K562 (cell line): ENCODE measurements around the gene TEAD3. TPM values are rescaled to one million over a fixed set of nuclear protein-coding genes. Genes with fewer than 3 reads are reported as not detected.

Experiments
- ETS2 ChIP-seq: IDR thresholded peaks from 2 replicates; pipeline ENCODE4 v1.6.1; 2016; ENCODE audit warnings: borderline replicate concordance, missing genetic modification characterization, mild to moderate bottlenecking, moderate library complexity, missing compliant biosample characterization; ENCODE audit not compliant: poor library complexity, severe bottlenecking
- KAT2B ChIP-seq: IDR thresholded peaks from one replicate; pipeline ENCODE4 v1.6.1; 2012; ENCODE audit warnings: low read depth, mild to moderate bottlenecking, control low read depth, inconsistent platforms, low read length, moderate library complexity
- KLF16 ChIP-seq: IDR thresholded peaks from 2 replicates; pipeline ENCODE4 v1.6.1; 2016; ENCODE audit warnings: antibody characterized with exemption
- MCM7 ChIP-seq, 2 experiments: fragments of 450-650 bp; IDR thresholded peaks; 2 replicates each; pipeline ENCODE4 v1.6.1; 2016 to 2018
- MEIS2 ChIP-seq: fragments of 450-650 bp; IDR thresholded peaks from 2 replicates; pipeline ENCODE4 v1.6.1; 2014; ENCODE audit warnings: mild to moderate bottlenecking; ENCODE audit not compliant: partially characterized antibody
- NONO ChIP-seq, 2 experiments: fragments of 200-400 bp in 1 of 2; fragments of 450-650 bp in 1 of 2; formaldehyde crosslinking in 1 of 2; IDR thresholded peaks; 2 replicates each; pipeline ENCODE4 v1.6.1; 2017; ENCODE audit warnings: low read depth in 2 of 2, mild to moderate bottlenecking in 2 of 2, moderate library complexity in 2 of 2, low read length in 1 of 2
- SIRT6 ChIP-seq: IDR thresholded peaks from one replicate; pipeline ENCODE4 v1.6.1; 2012; ENCODE audit warnings: low read depth, mild to moderate bottlenecking, control low read depth, inconsistent platforms, low read length, moderate library complexity
- SREBF1 ChIP-seq: fragments of 150-350 bp; IDR thresholded peaks from 2 replicates; pipeline ENCODE4 v1.6.1; 2014; ENCODE audit warnings: antibody characterized with exemption, low read depth, low read length, borderline replicate concordance
- ZNF12 ChIP-seq: sonication (generic); formaldehyde crosslinking; IDR thresholded peaks from 2 replicates; pipeline ENCODE4 v1.4.0; 2020; ENCODE audit warnings: mild to moderate bottlenecking, missing genetic modification reagents
- ZNF143 ChIP-seq: sonication (generic); formaldehyde crosslinking; IDR thresholded peaks from 2 replicates; pipeline ENCODE4 v1.9.0; 2022; ENCODE audit warnings: mild to moderate bottlenecking, missing genetic modification reagents
- ZNF146 ChIP-seq: IDR thresholded peaks from one replicate; pipeline ENCODE4 v1.6.1; 2018; ENCODE audit warnings: missing compliant biosample characterization; ENCODE audit not compliant: unreplicated experiment
- ZNF232 ChIP-seq: sonication (generic); formaldehyde crosslinking; IDR thresholded peaks from 2 replicates; pipeline ENCODE4 v1.8.0; 2022; ENCODE audit warnings: mild to moderate bottlenecking, missing genetic modification reagents
- ZNF586 ChIP-seq: fragments of 450-650 bp; formaldehyde crosslinking; conservative IDR thresholded peaks from 2 replicates; pipeline ENCODE4 v1.4.0; 2020; ENCODE audit warnings: mild to moderate bottlenecking, moderate library complexity
- ZNF696 ChIP-seq: fragments of 250-450 bp; sonication (Bioruptor Pico); conservative IDR thresholded peaks from 2 replicates; pipeline ENCODE4 v1.4.0; 2020; ENCODE audit warnings: mild to moderate bottlenecking, moderate library complexity
- ZNF785 ChIP-seq: fragments of 250-450 bp; sonication (Bioruptor Pico); IDR thresholded peaks from 2 replicates; pipeline ENCODE4 v1.4.0; 2020; ENCODE audit warnings: mild to moderate bottlenecking
- polyA plus RNA-seq, 8 experiments: library from polyadenylated mRNA; depleted of rRNA in 4 of 8; stranded (reverse) in 5 of 8; unstranded in 3 of 8; fragments of >200 nt; fragmentation: Nextera tagmentation in 2 of 8; fragmentation: Illumina TruSeq in 1 of 8; extraction: Ambion mirVana in 2 of 8; extraction: Trizol in 1 of 8; gene quantifications; 2 replicates each; pipeline versions ENCODE4 v1.2.1 to v1.2.3, GENCODE V29; 2011 to 2014; ENCODE audit warnings: inconsistent platforms in 1 of 8, missing spikeins in 1 of 8
- total RNA-seq, 7 experiments: library from RNA; depleted of rRNA in 6 of 7; stranded (reverse); fragments of >200 nt in 6 of 7; fragmentation: Illumina TruSeq in 2 of 7; extraction: Trizol in 2 of 7; gene quantifications; 2 replicates each; pipeline versions ENCODE4 v1.2.1 to v1.2.3, GENCODE V29; 2011 to 2021; ENCODE audit warnings: low replicate concordance in 1 of 7
- TF ChIP-seq, protein P1 (sequence below): fragments of 450-650 bp; formaldehyde crosslinking; IDR thresholded peaks from 2 replicates; pipeline ENCODE4 v1.4.0; 2022; ENCODE audit warnings: missing genetic modification characterization
- TF ChIP-seq, protein P2 (sequence below): fragments of 450-650 bp; IDR thresholded peaks from 2 replicates; pipeline ENCODE4 v1.6.1; 2016; ENCODE audit warnings: borderline replicate concordance
- TF ChIP-seq, protein P3 (sequence below): fragments of 450-650 bp; formaldehyde crosslinking; IDR thresholded peaks from 2 replicates; pipeline ENCODE4 v1.4.0; 2022; ENCODE audit warnings: mild to moderate bottlenecking, moderate library complexity
- TF ChIP-seq, protein P4 (sequence below): sonication (generic); formaldehyde crosslinking; IDR thresholded peaks from 2 replicates; pipeline ENCODE4 v1.8.0; 2022; ENCODE audit warnings: mild to moderate bottlenecking, missing genetic modification reagents

Gene TEAD3
- total and polyA plus RNA-seq, 9 of the 15 experiments (the other 6 are each of a cell fraction or from before 2014, with no cell fraction given): 0.63 to 13.2 (median 3.3) TPM

DNA sequence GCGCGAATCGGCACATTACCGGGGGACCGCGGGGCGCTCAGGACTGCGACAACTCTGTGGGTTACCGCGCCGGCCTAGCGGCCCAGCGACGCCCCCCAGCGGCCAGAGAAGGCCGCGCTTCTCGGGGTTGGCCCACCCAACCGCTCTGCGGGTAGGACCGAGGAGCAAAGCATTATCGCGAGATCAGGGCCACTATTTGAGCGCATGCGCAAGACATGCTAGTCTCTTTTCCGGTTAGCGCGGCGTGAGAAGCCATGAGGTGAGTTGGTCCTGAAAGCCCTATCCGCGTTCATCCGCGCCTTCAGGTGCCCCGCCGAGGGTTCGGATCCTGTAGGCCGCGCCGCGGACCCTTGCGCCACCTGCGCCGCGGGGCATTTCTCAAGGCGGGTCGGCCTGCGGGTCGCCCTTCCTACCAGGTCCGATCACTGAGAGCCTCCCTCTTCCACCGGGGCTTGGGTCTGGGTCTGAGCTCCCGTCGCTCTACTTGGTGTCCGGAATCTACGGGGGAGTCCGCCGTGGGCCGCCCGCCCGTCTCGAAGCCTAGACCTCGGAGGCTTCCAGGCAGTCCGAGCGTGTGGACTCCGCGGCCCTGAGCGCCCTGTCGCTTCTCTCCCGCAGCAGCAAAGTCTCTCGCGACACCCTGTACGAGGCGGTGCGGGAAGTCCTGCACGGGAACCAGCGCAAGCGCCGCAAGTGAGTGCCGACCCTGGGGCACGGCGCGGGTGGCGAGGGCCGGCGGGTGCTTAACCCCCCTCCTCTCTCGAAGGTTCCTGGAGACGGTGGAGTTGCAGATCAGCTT is 28.5 kb downstream of the TEAD3 start, which contains the start of gene RPL10A (continued):
- TF ChIP-seq ZNF143 (CRISPR knock-in tag): 0 out of 2 replicates have a peak, but pooled peaks have one; percentile 15
- TF ChIP-seq ZNF785 (CRISPR knock-in tag): no peak
- TF ChIP-seq ZNF232 (CRISPR knock-in tag): 0 out of 2 replicates have a peak, but pooled peaks have one; percentile 73
- no peak; the same call in 1 of the 2 replicates for TF ChIP-seq ZNF586 (CRISPR knock-in tag)
- TF ChIP-seq MCM7 (IDR thresholded peaks at IDR 0.05): no peak
- peak; percentile 68 for TF ChIP-seq MEIS2
- TF ChIP-seq NONO (IDR thresholded peaks at IDR 0.05; ENCODE audit: low read depth in 2 of 2, low read length in 1 of 2): peak; percentile 68 to 85
- TF ChIP-seq, protein P1, sequence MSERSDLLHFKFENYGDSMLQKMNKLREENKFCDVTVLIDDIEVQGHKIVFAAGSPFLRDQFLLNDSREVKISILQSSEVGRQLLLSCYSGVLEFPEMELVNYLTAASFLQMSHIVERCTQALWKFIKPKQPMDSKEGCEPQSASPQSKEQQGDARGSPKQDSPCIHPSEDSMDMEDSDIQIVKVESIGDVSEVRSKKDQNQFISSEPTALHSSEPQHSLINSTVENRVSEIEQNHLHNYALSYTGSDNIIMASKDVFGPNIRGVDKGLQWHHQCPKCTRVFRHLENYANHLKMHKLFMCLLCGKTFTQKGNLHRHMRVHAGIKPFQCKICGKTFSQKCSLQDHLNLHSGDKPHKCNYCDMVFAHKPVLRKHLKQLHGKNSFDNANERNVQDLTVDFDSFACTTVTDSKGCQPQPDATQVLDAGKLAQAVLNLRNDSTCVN: peak; percentile 11; the same call in 1 of the 2 replicates
- peak; percentile 88 for TF ChIP-seq ZNF12 (CRISPR knock-in tag)
- no peak for TF ChIP-seq KAT2B
- TF ChIP-seq SIRT6: peak; percentile 94
- no peak for TF ChIP-seq ETS2
- TF ChIP-seq, protein P2, sequence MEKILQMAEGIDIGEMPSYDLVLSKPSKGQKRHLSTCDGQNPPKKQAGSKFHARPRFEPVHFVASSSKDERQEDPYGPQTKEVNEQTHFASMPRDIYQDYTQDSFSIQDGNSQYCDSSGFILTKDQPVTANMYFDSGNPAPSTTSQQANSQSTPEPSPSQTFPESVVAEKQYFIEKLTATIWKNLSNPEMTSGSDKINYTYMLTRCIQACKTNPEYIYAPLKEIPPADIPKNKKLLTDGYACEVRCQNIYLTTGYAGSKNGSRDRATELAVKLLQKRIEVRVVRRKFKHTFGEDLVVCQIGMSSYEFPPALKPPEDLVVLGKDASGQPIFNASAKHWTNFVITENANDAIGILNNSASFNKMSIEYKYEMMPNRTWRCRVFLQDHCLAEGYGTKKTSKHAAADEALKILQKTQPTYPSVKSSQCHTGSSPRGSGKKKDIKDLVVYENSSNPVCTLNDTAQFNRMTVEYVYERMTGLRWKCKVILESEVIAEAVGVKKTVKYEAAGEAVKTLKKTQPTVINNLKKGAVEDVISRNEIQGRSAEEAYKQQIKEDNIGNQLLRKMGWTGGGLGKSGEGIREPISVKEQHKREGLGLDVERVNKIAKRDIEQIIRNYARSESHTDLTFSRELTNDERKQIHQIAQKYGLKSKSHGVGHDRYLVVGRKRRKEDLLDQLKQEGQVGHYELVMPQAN: peak; percentile 96
- TF ChIP-seq ZNF696 (CRISPR knock-in tag): no peak; the same call in 1 of the 2 replicates
- TF ChIP-seq KLF16: peak; percentile 57; the same call in 1 of the 2 replicates
- TF ChIP-seq, protein P3, sequence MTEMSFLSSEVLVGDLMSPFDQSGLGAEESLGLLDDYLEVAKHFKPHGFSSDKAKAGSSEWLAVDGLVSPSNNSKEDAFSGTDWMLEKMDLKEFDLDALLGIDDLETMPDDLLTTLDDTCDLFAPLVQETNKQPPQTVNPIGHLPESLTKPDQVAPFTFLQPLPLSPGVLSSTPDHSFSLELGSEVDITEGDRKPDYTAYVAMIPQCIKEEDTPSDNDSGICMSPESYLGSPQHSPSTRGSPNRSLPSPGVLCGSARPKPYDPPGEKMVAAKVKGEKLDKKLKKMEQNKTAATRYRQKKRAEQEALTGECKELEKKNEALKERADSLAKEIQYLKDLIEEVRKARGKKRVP (CRISPR knock-in tag): no peak
- no peak for TF ChIP-seq SREBF1
- TF ChIP-seq, protein P4, sequence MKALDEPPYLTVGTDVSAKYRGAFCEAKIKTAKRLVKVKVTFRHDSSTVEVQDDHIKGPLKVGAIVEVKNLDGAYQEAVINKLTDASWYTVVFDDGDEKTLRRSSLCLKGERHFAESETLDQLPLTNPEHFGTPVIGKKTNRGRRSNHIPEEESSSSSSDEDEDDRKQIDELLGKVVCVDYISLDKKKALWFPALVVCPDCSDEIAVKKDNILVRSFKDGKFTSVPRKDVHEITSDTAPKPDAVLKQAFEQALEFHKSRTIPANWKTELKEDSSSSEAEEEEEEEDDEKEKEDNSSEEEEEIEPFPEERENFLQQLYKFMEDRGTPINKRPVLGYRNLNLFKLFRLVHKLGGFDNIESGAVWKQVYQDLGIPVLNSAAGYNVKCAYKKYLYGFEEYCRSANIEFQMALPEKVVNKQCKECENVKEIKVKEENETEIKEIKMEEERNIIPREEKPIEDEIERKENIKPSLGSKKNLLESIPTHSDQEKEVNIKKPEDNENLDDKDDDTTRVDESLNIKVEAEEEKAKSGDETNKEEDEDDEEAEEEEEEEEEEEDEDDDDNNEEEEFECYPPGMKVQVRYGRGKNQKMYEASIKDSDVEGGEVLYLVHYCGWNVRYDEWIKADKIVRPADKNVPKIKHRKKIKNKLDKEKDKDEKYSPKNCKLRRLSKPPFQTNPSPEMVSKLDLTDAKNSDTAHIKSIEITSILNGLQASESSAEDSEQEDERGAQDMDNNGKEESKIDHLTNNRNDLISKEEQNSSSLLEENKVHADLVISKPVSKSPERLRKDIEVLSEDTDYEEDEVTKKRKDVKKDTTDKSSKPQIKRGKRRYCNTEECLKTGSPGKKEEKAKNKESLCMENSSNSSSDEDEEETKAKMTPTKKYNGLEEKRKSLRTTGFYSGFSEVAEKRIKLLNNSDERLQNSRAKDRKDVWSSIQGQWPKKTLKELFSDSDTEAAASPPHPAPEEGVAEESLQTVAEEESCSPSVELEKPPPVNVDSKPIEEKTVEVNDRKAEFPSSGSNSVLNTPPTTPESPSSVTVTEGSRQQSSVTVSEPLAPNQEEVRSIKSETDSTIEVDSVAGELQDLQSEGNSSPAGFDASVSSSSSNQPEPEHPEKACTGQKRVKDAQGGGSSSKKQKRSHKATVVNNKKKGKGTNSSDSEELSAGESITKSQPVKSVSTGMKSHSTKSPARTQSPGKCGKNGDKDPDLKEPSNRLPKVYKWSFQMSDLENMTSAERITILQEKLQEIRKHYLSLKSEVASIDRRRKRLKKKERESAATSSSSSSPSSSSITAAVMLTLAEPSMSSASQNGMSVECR (CRISPR knock-in tag): peak; percentile 82
- no peak for TF ChIP-seq ZNF146 (CRISPR knock-in tag)
